DMS114 treated with DMSO at 0.1 percent for 48 hours (cell line): ENCODE data around the gene CUTA.
"Not testable (repeated sequence)": the region's sequence is repeated elsewhere in the genome, so short reads cannot be mapped to it uniquely, and the experiment has no call there.

Experiments
- DNase-seq: peaks from one replicate; lab custom pipeline; 2025; ENCODE audit not compliant: unreplicated experiment; lab: John Stamatoyannopoulos, UW

Gene CUTA

DNA sequence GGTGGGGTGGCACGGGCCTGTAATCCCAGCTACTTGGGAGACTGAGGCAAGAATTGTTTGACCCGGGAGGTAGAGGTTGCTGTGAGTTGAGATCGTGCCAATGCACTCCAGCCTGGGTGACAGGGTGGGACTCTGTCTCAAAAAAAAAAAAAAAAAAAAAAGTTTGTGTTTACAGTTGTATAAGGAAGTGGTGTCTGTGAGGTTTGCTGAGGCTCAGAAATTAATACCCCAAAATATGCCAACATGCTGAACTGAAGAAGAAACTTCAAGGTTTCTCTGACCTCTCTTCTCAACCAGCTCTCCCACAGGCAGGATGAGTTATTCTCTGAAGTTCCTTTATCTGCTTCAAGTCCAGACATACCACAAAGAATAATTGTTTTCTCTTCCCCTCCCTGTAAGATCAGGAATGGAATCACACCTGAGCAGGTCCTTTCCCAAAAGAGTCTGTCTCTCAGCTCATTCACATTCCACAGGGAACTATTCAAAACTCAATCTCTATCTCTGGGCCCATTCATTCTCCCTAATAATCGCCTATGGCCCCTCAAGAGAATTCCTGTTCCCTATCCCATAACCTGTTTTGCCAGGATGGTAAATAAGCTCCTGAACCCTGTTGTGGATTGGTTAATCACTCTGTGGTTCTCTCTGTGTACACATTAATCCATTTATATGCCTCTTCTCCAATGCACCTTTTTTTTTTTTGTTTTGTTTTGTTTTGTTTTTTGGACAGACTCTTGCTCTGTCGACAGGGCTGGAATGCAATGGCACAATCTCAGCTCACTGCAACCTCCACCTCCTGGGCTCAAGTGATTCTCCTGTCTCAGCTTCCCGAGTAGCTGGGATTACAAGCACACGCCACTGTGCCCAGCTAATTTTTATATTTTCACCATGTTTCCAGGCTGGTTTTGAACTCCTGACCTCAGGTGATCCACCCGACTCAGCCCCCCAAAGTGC lies 43.7 kb downstream of the CUTA start:
- DNase-seq = no peak

- DNase-seq = no peak
Measured at GRCh38 chr6:33372526-33373123, 45.3 kb downstream of the CUTA start.

- DNase-seq = not testable (repeated sequence)
Measured at GRCh38 chr6:33371901-33372300, 46.0 kb downstream of the CUTA start.

GRCh38 chr6:33367715-33368025 lies 50.2 kb downstream of the CUTA start:
- not testable (repeated sequence) for DNase-seq

DNA sequence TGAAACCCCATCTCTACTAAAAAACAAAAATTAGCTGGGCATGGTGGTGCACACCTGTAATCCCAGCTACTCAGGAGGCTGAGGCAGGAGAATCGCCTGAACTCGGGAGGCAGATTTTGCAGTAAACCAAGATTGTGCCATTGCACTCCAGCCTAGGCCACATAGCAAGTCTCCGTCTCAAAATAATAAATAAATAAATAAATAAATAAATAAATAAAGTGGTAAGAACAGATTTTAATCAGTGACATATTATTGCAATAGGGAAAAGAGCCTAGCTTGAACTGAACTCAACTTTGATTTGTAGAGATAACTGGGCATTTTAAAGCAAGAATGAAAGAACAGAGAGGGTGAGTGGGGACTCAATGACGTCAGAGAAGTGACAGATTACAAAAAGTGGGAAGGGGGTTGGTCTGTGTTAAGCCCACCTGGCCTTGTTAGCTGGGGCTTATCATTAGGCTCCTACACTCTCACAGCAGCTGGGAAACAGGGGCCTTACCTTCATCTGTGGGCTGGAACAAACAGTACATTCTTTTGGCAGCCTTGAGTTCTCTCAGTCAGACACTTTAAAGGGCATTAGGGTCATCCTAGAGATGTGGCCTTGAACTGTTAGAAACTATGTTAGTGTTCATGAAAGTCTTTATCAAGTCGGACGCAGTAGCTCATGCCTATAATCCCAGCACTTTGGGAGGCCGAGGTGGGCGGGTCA lies 50.7 kb downstream of the CUTA start:
- no peak for DNase-seq
